Karpas-422 (cell line): Measurements from ENCODE around the gene KCNQ1. TPM values are rescaled to one million over a fixed set of nuclear protein-coding genes. Genes with fewer than 3 reads are reported as not detected.

Experiments used
- DNase-seq: peaks from one replicate; pipeline ENCODE4 v3.0.0-alpha.2; 2015
- H2AFZ ChIP-seq: fragments of 200-600 bp; sonication (generic); 2 replicates; pipeline ENCODE4 v1.6.1; 2014; ENCODE audit warnings: antibody characterized with exemption, low read length, mixed read lengths
- H3K27ac ChIP-seq: fragments of 200-600 bp; sonication (generic); 2 replicates; pipeline ENCODE4 v1.5.1; 2014; ENCODE audit warnings: mild to moderate bottlenecking, low read length, moderate library complexity
- H3K27me3 ChIP-seq: fragments of 200-600 bp; sonication (generic); 2 replicates; pipeline ENCODE4 v1.6.1; 2014; ENCODE audit warnings: low read length, mixed read lengths
- H3K36me3 ChIP-seq: fragments of 200-600 bp; sonication (generic); 2 replicates; pipeline ENCODE4 v1.6.1; 2014; ENCODE audit warnings: low read length, mixed read lengths; ENCODE audit not compliant: insufficient read depth
- H3K4me1 ChIP-seq: fragments of 200-600 bp; sonication (generic); 2 replicates; pipeline ENCODE4 v1.6.1; 2014; ENCODE audit warnings: mild to moderate bottlenecking, low read length, mixed read lengths
- H3K4me2 ChIP-seq: fragments of 200-600 bp; sonication (generic); 2 replicates; pipeline ENCODE4 v1.6.1; 2014; ENCODE audit warnings: low read length, low read depth, mild to moderate bottlenecking; ENCODE audit not compliant: poor library complexity, severe bottlenecking
- H3K4me3 ChIP-seq: fragments of 200-600 bp; sonication (generic); 2 replicates; pipeline ENCODE4 v1.5.1; 2014; ENCODE audit warnings: mild to moderate bottlenecking, antibody characterized with exemption, low read length, mixed read lengths
- H3K79me2 ChIP-seq: fragments of 200-600 bp; sonication (generic); 2 replicates; pipeline ENCODE4 v1.6.1; 2014; ENCODE audit warnings: mild to moderate bottlenecking, low read length, mixed read lengths
- H3K9ac ChIP-seq: fragments of 200-600 bp; sonication (generic); 2 replicates; pipeline ENCODE4 v1.6.0; 2014; ENCODE audit warnings: low read length
- H3K9me2 ChIP-seq: fragments of 200-600 bp; sonication (generic), shearing (Covaris generic); replicated peaks from 2 replicates; pipeline ENCODE4 v1.6.0; 2014; ENCODE audit warnings: mild to moderate bottlenecking, low read length, moderate library complexity; ENCODE audit not compliant: insufficient read depth
- H3K9me3 ChIP-seq: fragments of 300-700, 200-600 bp; sonication (generic); 2 replicates; pipeline ENCODE4 v1.6.1; 2014; ENCODE audit warnings: low read length, mixed read lengths
- H4K20me1 ChIP-seq: fragments of 200-600 bp; sonication (generic); 2 replicates; pipeline ENCODE4 v1.6.1; 2014; ENCODE audit warnings: mild to moderate bottlenecking, antibody characterized with exemption, low read length, low read depth; ENCODE audit not compliant: insufficient read depth
- total RNA-seq: library from RNA; depleted of rRNA; stranded (reverse); fragments of >200 nt; shearing (Covaris generic); gene quantifications from 2 replicates; pipeline ENCODE4 v1.2.3, GENCODE V29; 2014; ENCODE audit warnings: low replicate concordance

KCNQ1 gene
- total RNA-seq, 1 experiment from 2014 or later, result not detected

GRCh38 chr11:2553198-2553597 lies 108.4 kb downstream of the KCNQ1 start:
- Histone ChIP-seq H3K27me3 (no peaks in the 10 kb centered on the region), H3K9ac (no peak overlapping the region), H3K27ac (no peak overlapping the region), H2AFZ (no peak overlapping the region), H3K36me3 (no peaks in the 10 kb centered on the region), H3K79me2 (no peaks in the 10 kb centered on the region), H3K9me2 (no peaks in the 10 kb centered on the region), H3K4me2 (no peak overlapping the region), H3K4me1 (no peaks in the 10 kb centered on the region), H3K9me3 (no peaks in the 10 kb centered on the region), H4K20me1 (no peaks in the 10 kb centered on the region), H3K4me3 (no peak overlapping the region)
- DNase-seq, result no peak

GRCh38 chr11:2553886-2554285 lies 109.1 kb downstream of the KCNQ1 start:
- DNase-seq, result no peak
- H4K20me1 ChIP-seq, result no peaks in the 10 kb centered on the region
- no peak overlapping the region for H3K4me2 ChIP-seq

DNA sequence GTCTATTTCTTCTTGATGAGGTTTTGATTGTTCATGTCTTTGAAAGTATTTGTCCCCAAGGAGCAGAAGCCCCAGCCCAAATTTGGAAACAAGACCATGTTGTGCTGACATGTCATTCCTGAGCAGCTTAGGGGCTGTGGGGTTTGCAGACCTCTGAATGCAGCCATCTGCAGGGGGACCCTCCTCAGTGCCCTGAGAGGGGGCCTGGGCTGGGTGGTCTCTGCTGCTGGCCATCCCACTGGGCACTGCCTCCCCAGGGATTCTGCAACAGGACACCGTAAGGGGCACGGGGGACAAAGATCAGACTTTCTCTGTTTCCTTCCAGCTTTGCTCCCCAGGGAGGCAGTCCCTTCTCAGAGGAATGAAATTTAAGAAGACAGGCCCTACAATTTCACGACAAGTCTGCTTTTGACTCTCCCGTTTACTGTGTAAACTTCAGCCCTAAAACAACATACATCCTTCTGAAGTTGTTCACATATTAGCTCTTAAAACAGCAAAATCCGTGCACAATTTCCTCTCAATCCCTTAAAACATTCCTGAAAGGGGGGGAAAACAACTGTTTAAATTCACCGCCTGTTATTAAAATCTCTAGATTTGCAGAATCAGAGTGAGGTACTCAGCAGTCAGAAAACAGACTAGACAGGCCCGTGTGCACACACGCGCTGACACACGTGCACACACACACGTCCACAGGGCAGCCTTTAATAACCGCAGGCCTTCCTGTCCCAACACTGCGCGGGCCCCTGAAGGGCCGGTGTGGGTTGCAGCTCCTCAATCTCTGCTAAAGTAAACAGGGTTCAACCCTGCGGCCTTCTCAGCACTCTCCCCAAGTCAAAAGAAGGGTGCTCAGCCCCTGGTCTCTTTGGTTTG lies 109.8 kb downstream of the KCNQ1 start:
- Histone ChIP-seq H3K4me2 (no peak overlapping the region), H3K9me2 (no peaks in the 10 kb centered on the region), H3K27ac (no peak overlapping the region), H3K9me3 (no peaks in the 10 kb centered on the region), H2AFZ (no peak overlapping the region), H3K79me2 (no peaks in the 10 kb centered on the region), H3K9ac (no peak overlapping the region), H3K27me3 (no peaks in the 10 kb centered on the region), H4K20me1 (no peaks in the 10 kb centered on the region), H3K36me3 (no peaks in the 10 kb centered on the region), H3K4me3 (no peak overlapping the region), H3K4me1 (no peaks in the 10 kb centered on the region)
- DNase-seq, result no peak

More at GRCh38 chr11:2553886-2554285, 109.1 kb downstream of the KCNQ1 start:
- Histone ChIP-seq H3K4me3 (no peak overlapping the region), H3K27ac (no peak overlapping the region), H3K27me3 (no peaks in the 10 kb centered on the region), H2AFZ (no peak overlapping the region), H3K36me3 (no peaks in the 10 kb centered on the region), H3K9me2 (no peaks in the 10 kb centered on the region), H3K79me2 (no peaks in the 10 kb centered on the region), H3K9me3 (no peaks in the 10 kb centered on the region), H3K9ac (no peak overlapping the region), H3K4me1 (no peaks in the 10 kb centered on the region)

DNA sequence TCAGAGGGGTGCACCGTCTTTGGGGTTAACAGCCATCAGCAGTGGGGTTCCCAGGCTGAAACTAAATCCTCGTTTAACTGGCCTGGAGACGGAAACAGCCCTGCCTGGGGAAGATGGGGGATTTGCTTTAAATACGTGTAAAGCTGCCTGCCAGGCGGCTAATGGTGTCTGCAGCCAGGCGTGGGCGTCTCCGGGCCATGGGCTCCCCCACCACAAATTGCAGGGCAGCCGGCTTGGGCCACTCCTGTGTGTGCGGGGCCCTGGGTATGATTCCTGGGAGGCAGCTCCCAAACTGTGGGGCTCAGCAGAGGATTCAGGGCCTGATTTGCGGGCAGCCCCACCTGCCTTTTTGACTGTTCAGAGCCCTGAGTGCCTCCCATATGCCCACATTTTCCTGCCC lies 110.5 kb downstream of the KCNQ1 start:
- Histone ChIP-seq H3K4me3 (no peak overlapping the region), H3K9me2 (no peaks in the 10 kb centered on the region), H2AFZ (no peak overlapping the region), H3K4me1 (no peaks in the 10 kb centered on the region), H3K4me2 (no peak overlapping the region), H3K9ac (no peak overlapping the region), H3K27me3 (no peaks in the 10 kb centered on the region), H3K79me2 (no peaks in the 10 kb centered on the region), H3K36me3 (no peaks in the 10 kb centered on the region), H4K20me1 (no peaks in the 10 kb centered on the region), H3K9me3 (no peaks in the 10 kb centered on the region), H3K27ac (no peak overlapping the region)
- DNase-seq, result no peak

DNA sequence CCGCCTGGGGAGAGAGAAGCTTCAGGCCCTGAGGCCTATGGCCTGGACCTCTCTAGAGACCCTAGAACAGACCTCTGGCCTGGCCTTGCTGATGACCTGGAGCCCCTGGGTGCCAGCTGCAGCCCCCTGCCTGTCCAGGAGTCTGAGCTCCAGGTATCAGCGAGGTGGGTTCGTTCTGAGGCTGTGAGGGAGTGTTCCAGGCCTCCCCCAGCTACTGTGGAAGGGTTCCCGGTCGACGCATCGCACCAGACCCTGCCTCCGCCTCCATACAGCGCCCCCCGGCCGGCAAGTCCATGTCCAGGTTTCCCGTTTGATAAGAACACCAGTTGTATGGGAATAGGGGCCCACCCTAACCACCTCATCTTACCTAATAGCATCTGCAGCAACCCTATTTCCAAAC lies 111.1 kb downstream of the KCNQ1 start:
- H3K27me3 ChIP-seq, result no peaks in the 10 kb centered on the region
- no peaks in the 10 kb centered on the region for H3K4me1 ChIP-seq
- no peak overlapping the region for H3K4me3 ChIP-seq
- H3K79me2 ChIP-seq, result no peaks in the 10 kb centered on the region
- H3K4me2 ChIP-seq, result no peak overlapping the region
- no peaks in the 10 kb centered on the region for H3K9me3 ChIP-seq
- no peak for DNase-seq
- H3K27ac ChIP-seq, result no peak overlapping the region
- no peaks in the 10 kb centered on the region for H3K9me2 ChIP-seq
- no peak overlapping the region for H2AFZ ChIP-seq
- H3K36me3 ChIP-seq, result no peaks in the 10 kb centered on the region
- H3K9ac ChIP-seq, result no peak overlapping the region
- H4K20me1 ChIP-seq, result no peaks in the 10 kb centered on the region

DNA sequence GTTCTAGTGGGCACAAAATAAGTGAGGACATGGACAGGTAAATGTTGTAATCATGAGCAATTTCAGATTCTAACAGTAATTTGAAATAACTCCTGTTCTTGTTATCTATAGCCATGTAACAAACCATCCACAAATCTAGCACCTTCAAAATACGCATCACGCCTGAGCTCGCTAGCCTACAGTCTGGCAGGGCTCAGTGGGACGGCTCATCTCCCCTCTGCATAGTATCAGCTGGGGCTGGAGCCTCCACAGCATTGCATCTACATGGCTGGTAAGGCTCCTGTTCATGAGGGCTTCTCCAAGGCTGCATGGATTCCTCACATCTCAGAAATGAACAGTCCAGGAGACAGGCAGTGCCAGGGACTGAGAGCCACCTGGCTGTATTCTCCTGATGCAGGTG lies 112.6 kb downstream of the KCNQ1 start:
- no peaks in the 10 kb centered on the region for H4K20me1 ChIP-seq
- no peaks in the 10 kb centered on the region for H3K9me3 ChIP-seq
- H3K36me3 ChIP-seq, result no peaks in the 10 kb centered on the region
- H3K4me3 ChIP-seq, result no peak overlapping the region
- no peak overlapping the region for H3K27ac ChIP-seq
- H3K9ac ChIP-seq, result no peak overlapping the region
- no peak for DNase-seq
- no peak overlapping the region for H2AFZ ChIP-seq
- H3K27me3 ChIP-seq, result no peaks in the 10 kb centered on the region
- no peaks in the 10 kb centered on the region for H3K9me2 ChIP-seq
- no peaks in the 10 kb centered on the region for H3K4me1 ChIP-seq
- H3K79me2 ChIP-seq, result no peaks in the 10 kb centered on the region
- no peak overlapping the region for H3K4me2 ChIP-seq

- Histone ChIP-seq H3K36me3 (no peaks in the 10 kb centered on the region), H3K79me2 (no peaks in the 10 kb centered on the region), H3K27me3 (no peaks in the 10 kb centered on the region), H3K9ac (no peak overlapping the region), H3K4me3 (no peak overlapping the region), H3K4me1 (no peaks in the 10 kb centered on the region), H3K9me2 (no peaks in the 10 kb centered on the region), H3K9me3 (no peaks in the 10 kb centered on the region), H4K20me1 (no peaks in the 10 kb centered on the region), H2AFZ (no peak overlapping the region), H3K4me2 (no peak overlapping the region), H3K27ac (no peak overlapping the region)
- no peak for DNase-seq
Observed at GRCh38 chr11:2558397-2558796, 113.6 kb downstream of the KCNQ1 start.

DNA sequence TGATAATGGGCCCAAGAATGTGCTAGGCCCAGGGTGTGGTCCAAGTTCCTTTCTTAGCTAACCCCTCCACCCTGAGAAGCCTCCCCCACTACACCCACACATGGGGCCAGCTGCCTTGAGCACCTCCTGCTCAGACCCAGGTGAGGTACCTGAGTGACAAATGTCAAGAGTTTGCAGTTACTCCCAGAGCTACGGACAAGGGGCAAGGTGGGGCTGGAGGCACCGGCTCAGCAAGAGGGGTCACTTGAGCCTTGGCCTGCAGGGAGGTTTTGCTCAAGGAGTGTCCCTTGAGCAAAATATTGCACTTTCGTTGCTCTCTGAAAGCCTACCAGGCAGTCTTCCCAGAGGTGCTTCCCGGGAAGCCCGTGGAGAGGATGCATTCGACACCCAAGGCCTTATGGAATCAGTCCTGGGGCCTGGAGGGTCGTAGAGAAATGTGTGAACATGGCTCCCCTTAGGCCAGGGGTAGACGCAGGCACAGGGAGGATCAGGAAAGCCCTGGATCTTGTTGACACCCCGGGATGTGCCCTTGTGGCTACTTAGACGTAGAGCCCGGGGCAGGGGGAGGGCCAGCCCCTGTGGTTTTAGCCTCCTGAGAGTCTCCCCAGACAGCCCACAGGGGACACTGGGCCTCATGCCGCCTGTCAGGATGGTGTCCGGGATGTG lies 114.2 kb downstream of the KCNQ1 start:
- Histone ChIP-seq H3K27ac (no peak overlapping the region), H3K9me3 (no peaks in the 10 kb centered on the region), H3K36me3 (no peaks in the 10 kb centered on the region), H3K4me2 (no peak overlapping the region), H3K4me3 (no peak overlapping the region), H3K79me2 (no peaks in the 10 kb centered on the region), H3K9ac (no peak overlapping the region), H4K20me1 (no peaks in the 10 kb centered on the region), H3K27me3 (no peaks in the 10 kb centered on the region), H3K4me1 (no peaks in the 10 kb centered on the region), H3K9me2 (no peaks in the 10 kb centered on the region), H2AFZ (no peak overlapping the region)
- DNase-seq, result no peak
